Pons (tissue), 1 donor: ENCODE results near the gene PPFIA1.

Source experiments
- DNase-seq: peaks from one replicate; pipeline ENCODE4 v3.0.0-alpha.2; 2016; ENCODE audit warnings: low spot score

The PPFIA1 gene

GRCh38 chr11:70432065-70432464, 161.6 kb downstream of the PPFIA1 start:
- no peak for DNase-seq

GRCh38 chr11:70432580-70432979, 162.1 kb downstream of the PPFIA1 start:
- DNase-seq, result no peak

- no peak for DNase-seq
Measured at GRCh38 chr11:70433038-70433437, 162.5 kb downstream of the PPFIA1 start.

- DNase-seq, result no peak
Measured at GRCh38 chr11:70433526-70433925, 163.0 kb downstream of the PPFIA1 start.
